ENCODE results near the gene CHRDL1. TPM values are rescaled to one million over a fixed set of nuclear protein-coding genes. Genes with fewer than 3 reads are reported as not detected.

Gene CHRDL1
- total RNA-seq, 1 donor from 2014 or later, result not detected

DNA sequence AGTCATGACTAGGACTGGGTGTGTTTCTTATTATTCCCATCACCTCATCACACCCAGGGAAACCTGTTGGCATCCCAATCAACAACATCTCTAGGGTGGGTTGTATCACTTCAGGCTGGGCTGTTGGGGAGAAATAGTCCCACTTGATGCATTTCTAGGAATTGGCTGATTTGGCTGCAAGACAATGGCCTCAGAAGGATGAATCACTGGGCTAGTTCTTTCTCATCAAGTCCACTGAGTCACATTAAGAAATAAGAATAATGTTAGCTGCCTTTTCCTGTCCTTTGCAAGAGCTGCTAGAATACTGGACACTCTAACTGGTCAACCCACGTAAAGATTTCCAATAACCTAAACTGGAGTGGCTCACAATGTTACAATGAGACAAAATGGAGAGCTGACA, 104.2 kb downstream of the CHRDL1 start:
- no peaks in the 10 kb centered on the region for H3K9me3 Mint-ChIP-seq
- H3K36me3 Mint-ChIP-seq (ENCODE audit: low read depth), result no peaks in the 10 kb centered on the region
- H3K27ac Mint-ChIP-seq, result no peak overlapping the region
- TF ChIP-seq, protein P1, sequence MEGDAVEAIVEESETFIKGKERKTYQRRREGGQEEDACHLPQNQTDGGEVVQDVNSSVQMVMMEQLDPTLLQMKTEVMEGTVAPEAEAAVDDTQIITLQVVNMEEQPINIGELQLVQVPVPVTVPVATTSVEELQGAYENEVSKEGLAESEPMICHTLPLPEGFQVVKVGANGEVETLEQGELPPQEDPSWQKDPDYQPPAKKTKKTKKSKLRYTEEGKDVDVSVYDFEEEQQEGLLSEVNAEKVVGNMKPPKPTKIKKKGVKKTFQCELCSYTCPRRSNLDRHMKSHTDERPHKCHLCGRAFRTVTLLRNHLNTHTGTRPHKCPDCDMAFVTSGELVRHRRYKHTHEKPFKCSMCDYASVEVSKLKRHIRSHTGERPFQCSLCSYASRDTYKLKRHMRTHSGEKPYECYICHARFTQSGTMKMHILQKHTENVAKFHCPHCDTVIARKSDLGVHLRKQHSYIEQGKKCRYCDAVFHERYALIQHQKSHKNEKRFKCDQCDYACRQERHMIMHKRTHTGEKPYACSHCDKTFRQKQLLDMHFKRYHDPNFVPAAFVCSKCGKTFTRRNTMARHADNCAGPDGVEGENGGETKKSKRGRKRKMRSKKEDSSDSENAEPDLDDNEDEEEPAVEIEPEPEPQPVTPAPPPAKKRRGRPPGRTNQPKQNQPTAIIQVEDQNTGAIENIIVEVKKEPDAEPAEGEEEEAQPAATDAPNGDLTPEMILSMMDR (IDR thresholded peaks at IDR 0.05), result no peak
- ChIA-PET CTCF (no interaction called here), POLR2A (no interaction called here)
- ATAC-seq (ENCODE audit: low read depth) (no peak), DNase-seq (no peak)
- intact Hi-C loops (cut with micrococcal nuclease), result no loop called here
- no peaks in the 10 kb centered on the region for H3K4me1 Mint-ChIP-seq
- H3K4me3 Mint-ChIP-seq, result no peak overlapping the region
- H3K27me3 Mint-ChIP-seq, result no peaks in the 10 kb centered on the region

DNA sequence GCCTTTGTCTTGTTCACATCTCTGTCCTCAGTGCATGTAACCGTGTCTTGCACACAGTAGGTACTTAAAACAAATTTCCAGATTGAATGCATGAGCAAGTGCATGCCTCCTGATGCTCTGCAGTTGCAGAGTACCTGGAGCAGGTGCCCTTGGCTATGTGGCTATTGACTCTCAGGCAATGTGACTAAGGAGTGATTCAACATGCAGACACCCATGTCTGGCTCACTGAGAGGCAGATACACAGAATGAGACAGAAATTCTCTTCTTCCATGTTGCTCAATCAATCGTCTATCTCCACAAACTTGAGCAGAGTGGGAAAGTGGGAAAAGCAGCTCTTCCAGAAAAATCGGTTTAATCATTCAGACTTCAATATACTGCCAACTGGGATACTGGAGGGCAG, 111.0 kb downstream of the CHRDL1 start:
- intact Hi-C loops (cut with micrococcal nuclease), result no loop called here
- TF ChIP-seq, protein P1 (IDR thresholded peaks at IDR 0.05), result no peak
- H3K27ac Mint-ChIP-seq, result no peak overlapping the region
- no peak for DNase-seq
- no peaks in the 10 kb centered on the region for H3K4me1 Mint-ChIP-seq
- no peak overlapping the region for H3K4me3 Mint-ChIP-seq
- no peaks in the 10 kb centered on the region for H3K9me3 Mint-ChIP-seq
- ChIA-PET CTCF (no interaction called here), POLR2A (no interaction called here)
- ATAC-seq (ENCODE audit: low read depth), result no peak
- H3K36me3 Mint-ChIP-seq (ENCODE audit: low read depth), result no peaks in the 10 kb centered on the region
- no peaks in the 10 kb centered on the region for H3K27me3 Mint-ChIP-seq

DNA sequence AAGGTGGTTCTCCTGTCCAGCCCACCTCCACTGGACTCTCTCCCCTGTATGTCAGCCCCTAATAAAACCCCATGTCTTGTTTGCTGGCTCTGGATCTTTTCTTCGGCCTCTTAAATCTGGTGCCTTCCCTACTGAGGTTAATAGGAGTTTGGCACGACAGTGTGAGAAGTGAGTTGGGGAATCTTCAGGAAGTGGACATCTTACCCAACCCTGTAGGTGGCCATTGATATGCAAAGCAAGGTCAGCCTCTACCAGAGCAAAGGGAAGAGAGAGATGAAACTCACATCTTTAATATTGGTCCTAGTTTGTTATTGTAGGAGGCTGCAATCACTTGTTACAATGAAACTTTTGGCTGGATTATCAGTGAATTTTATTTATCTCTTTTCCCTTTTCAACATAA, 111.7 kb downstream of the CHRDL1 start:
- intact Hi-C loops (cut with micrococcal nuclease), result no loop called here
- Mint-ChIP-seq H3K4me1 (no peaks in the 10 kb centered on the region), H3K36me3 (ENCODE audit: low read depth) (no peaks in the 10 kb centered on the region), H3K4me3 (no peak overlapping the region), H3K27me3 (no peaks in the 10 kb centered on the region), H3K9me3 (no peaks in the 10 kb centered on the region), H3K27ac (no peak overlapping the region)
- TF ChIP-seq, protein P1 (IDR thresholded peaks at IDR 0.05), result no peak
- ChIA-PET CTCF (no interaction called here), POLR2A (no interaction called here)
- no peak for DNase-seq
- ATAC-seq (ENCODE audit: low read depth), result no peak

DNA sequence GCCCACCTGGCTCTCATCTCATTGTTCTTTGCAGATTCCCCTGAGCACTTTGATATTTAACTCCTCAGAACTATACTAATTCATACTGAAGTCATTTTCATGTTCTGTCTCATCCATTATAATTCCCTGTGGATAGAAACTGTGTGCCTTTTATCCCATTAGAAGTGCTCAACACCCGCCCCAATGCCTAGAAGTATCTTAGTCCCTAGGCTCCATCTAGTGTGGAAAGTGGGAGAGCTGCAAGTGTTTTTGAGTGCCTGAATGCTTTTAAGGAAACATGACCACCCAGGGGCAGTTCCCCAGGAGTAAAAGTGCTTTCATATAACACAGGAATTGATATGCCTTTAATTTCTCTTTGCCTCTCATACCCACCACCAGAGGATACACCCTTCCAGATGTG, 117.0 kb downstream of the CHRDL1 start:
- TF ChIP-seq, protein P1 (IDR thresholded peaks at IDR 0.05), result no peak
- no peaks in the 10 kb centered on the region for H3K4me1 Mint-ChIP-seq
- no peak for ATAC-seq (ENCODE audit: low read depth)
- H3K36me3 Mint-ChIP-seq (ENCODE audit: low read depth), result no peaks in the 10 kb centered on the region
- intact Hi-C loops (cut with micrococcal nuclease), result no loop called here
- H3K4me3 Mint-ChIP-seq, result no peak overlapping the region
- DNase-seq, result no peak
- no peaks in the 10 kb centered on the region for H3K27me3 Mint-ChIP-seq
- H3K27ac Mint-ChIP-seq, result no peak overlapping the region
- H3K9me3 Mint-ChIP-seq, result peaks cover 2% of the 10 kb centered on the region
- ChIA-PET CTCF (no interaction called here), POLR2A (no interaction called here)

DNA sequence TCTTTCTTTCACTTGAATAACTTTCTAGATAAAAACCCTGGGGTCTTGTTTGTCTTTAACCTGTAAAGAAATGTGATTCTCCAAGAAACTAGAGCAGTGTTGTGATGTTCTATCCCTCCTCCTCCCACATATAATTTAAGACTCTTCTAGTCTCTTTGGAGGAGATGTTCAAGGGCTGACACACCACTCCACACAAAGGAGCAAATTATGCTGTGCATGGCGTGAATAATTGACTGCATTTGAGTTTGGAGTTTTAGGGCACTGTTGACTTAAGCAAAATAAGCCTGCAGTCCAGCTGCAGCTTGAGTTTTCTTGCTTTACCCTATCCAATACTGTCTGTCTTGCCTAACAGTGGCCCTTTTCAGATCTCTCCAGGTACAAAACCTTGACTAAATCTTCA, 119.7 kb downstream of the CHRDL1 start:
- POLR2A ChIA-PET, result no interaction called here

More for the DNA sequence above, 119.7 kb downstream of the CHRDL1 start:
- intact Hi-C loops (cut with micrococcal nuclease), result no loop called here
- ATAC-seq (ENCODE audit: low read depth) (no peak), DNase-seq (no peak)
- H3K4me3 Mint-ChIP-seq, result no peak overlapping the region
- no peaks in the 10 kb centered on the region for H3K4me1 Mint-ChIP-seq
- no peak overlapping the region for H3K27ac Mint-ChIP-seq
- H3K27me3 Mint-ChIP-seq, result no peaks in the 10 kb centered on the region
- TF ChIP-seq, protein P1 (IDR thresholded peaks at IDR 0.05), result no peak
- H3K9me3 Mint-ChIP-seq, result peaks cover 2% of the 10 kb centered on the region
- H3K36me3 Mint-ChIP-seq (ENCODE audit: low read depth), result no peaks in the 10 kb centered on the region
- CTCF ChIA-PET, result no interaction called here

Measured in activated B cell treated with CpG ODN at 0.5 μM for 24 hours (primary cell).